GM19023 (cell line): ENCODE measurements around the gene HSPA12B.

Source experiments
- ATAC-seq: cut with Tn5 transposase; IDR thresholded peaks from one replicate; pipeline ENCODE4 v1.9.1; 2021; ENCODE audit warnings: mild to moderate bottlenecking, moderate library complexity; ENCODE audit not compliant: unreplicated experiment

The HSPA12B gene

GRCh38 chr20:3765171-3765882 lies 32.8 kb downstream of the HSPA12B start:
- no peak for ATAC-seq

DNA sequence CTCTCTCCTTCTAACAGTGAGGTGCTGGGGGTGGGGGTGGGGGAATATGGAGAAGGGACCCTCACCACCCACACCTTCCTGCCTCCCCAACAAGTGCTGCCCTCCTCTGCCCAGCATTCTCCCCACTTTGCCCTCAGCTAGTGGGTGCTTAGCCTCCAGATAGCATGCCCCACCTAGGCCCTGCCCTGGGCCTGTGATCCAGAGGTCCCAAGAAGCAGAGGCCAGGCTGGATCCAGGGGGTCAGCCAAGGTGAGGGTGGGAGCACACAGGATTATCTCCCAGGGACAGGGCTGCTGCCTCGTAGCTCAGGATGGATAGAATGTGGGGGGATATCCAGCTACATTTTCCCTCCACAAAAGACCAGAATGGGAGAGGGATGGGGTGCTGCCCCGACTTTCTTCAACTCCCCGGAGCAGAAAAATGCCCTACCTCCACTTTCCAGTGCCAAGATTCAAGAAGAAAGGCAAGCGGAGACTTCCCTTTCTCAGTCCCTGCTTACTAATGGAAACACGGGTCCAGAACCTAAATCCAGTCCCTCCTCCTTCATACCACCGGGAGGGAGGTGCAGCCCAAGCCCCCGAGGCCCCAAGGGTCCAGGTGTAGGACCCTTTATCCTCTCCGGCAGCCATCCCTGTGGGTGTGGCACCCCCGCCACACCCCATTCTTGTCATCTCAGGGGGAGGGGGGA lies 34.1 kb downstream of the HSPA12B start:
- no peak for ATAC-seq

DNA sequence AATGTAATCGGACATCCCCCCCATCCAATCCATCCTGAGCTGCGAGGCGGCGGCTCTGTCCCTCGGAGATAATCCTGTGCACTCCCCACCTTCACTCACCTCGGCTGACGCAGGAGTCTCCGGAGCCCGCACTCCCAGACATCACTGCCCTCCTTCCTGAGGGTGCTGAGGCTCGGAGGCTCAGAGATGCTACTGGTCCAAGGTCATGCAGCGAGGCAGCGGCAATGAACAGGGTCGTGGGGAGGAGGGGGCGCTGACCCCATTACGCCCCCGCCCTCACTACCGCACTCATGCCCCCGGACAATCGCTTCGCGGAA lies 34.6 kb downstream of the HSPA12B start:
- no peak for ATAC-seq

DNA sequence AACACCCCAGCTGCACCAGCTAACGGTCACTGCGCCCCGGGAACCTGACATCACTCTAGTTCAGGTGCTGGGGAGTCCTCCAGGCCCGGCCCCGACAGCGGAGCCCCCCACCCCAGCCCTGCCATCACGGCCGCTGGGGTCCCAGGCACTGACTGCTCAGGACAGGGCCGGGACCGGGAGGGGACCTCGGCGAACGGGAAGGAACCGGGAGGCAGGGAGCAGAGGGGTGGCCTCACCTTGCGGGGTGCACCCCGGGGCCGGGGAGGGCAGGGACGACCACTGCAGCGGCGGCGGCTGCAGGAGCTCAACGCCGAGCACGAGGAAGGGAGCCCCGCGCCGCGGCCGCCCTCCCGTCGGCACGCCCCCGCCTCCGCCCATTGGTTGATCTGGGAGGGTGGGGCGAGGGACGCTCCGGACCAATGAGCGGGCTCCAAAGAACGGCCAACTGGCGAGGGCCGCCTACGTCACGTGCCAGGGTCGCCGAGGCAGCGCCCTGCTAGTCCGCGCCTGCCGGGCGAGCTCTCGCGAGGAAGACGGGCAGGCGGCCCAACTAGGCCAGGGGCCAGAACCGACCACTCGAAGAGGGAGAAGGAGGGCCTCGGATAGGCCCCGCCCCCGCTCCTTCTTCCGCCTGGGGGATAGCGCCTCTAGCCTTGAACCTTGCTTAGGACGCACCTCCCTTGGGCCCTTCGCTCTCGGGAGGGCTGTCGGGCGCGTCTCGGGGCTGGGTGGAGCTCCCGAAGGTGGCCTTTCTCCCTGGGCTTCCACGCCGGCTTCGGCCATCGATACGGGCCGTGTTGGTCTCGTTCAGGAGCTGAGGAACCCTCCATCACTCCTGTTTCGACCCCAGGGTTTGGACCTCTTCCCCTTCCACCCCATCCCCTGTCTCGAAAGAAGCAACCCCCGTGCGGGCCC lies 35.2 kb downstream of the HSPA12B start, which contains the start of gene ADISSP:
Gene ADISSP, minus strand, starts transcription at position 327 of the 915 bp plus-strand sequence. CDS start 7,653 bp downstream, outside the sequence.
- peak; percentile 92 for ATAC-seq

DNA sequence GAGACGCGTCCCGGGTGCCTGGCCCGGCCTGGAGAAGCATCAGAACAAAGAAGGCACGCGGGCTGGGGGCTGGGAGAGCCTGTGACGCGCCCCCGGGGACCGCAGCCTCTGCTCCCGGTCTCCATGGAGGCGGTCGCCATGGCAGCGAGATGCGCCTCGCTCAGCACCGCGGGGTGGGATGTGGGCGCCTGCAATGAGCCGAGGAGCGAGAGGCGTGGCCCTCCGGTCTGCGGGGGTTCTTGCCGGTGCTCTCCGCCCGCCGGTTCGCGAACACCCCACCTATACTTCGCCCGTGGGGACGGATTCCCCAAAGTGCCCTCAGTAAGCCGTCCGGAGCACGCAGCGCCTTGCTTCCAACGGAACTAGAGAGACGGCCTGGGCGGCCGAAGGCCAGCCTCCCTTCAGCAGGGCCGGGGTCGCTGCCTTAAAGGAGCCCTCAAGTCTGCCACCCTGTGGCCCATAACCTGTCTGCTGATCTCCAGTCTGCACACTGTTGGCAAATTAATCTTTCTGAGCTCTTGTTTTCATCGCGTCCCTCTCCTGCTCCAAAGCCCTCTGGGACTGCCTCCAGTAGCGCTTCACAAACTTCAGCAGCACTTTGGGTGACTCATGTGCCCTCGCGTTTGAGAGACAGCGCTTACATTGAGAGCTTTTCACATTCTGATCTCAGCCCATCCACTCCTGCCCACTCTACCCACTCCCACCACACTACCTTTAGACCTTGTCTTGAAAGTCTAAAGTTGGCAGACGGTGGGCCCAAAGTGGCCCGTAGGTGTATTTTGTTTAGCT lies 36.1 kb downstream of the HSPA12B start:
- peak; percentile 35 for ATAC-seq

DNA sequence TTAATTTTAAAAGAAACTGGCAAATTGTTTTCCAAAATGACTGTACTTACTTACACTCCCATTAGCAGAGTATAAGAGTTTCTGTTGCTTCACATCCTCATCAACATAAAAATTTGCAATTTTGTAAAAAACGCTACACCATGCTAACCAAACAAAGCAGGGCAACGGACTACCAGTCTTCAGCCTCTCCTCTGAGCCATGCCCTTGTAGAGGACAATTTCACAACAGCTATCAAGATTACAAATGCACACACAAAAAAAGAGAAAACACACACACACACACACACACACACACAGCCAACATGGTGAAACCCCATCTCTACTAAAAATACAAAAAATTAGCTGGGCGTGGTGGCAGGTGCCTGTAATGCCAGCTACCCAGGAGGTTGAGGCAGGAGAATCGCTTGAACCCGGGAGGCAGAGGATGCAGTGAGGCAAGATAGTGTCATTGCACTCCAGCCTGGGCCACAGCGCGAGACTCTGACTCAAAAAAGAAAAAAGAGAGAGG lies 39.1 kb downstream of the HSPA12B start:
- no peak for ATAC-seq

DNA sequence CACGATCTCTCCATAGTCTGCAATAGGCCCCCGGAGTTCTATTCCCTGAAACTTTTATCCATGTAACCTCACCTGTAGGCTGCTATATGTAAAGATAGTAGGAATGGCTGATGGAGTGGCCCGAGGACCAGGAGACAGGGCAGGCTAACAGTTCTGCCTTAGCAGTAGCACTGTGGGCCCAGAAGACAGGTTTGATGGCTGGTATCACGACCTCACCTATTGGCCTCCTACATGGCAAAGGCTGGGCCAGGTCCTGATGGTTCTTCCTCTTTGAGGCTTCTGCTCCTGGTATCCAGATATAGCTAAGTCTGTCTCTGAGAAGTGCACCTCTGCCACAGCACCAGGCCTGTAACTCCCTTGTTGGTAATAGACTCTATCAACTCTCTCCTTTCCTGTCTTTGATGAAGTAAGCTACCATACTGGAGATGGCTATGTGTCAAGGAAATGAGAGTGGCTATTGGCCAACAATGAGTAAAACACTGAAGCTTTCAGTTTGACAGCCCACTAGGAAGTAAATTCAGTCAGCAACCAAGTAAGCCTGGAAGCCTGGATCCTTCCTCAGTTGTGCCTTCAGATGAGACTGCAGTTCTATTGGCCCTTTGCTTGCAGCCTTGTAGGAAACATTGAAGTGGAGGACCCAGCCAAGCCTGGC lies 43.1 kb downstream of the HSPA12B start:
- no peak for ATAC-seq

DNA sequence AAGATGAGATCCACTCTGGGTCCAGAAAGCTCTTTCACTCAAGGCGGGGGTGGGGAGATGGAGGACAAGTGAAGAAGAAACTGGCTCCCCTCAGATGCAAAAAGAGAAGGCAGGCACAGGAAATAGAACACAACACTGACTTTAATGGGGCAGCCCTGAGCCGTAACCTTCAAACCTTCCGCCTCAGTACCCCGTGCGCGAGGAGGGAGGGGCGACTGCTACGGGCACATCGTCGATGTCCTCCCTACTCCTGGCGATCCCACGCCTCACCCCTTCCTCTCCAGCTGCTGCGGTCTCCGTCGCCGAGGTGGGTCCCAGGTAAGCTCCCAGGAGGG lies 44.9 kb downstream of the HSPA12B start:
- ATAC-seq: no peak

- ATAC-seq: no peak
These were observed 45.5 kb downstream of the HSPA12B start for GRCh38 chr20:3777716-3778629.

GRCh38 chr20:3778976-3779375 lies 46.5 kb downstream of the HSPA12B start:
- ATAC-seq: no peak

- peak; percentile 60 for ATAC-seq
These were observed 48.8 kb downstream of the HSPA12B start, which contains the start of gene SPEF1 for GRCh38 chr20:3781153-3781910. Gene SPEF1, minus strand, starts transcription at chr20:3781448. Its CDS starts 161 bp downstream, at chr20:3781287.

- no peak for ATAC-seq
These were observed 50.1 kb downstream of the HSPA12B start for GRCh38 chr20:3782597-3782996.

DNA sequence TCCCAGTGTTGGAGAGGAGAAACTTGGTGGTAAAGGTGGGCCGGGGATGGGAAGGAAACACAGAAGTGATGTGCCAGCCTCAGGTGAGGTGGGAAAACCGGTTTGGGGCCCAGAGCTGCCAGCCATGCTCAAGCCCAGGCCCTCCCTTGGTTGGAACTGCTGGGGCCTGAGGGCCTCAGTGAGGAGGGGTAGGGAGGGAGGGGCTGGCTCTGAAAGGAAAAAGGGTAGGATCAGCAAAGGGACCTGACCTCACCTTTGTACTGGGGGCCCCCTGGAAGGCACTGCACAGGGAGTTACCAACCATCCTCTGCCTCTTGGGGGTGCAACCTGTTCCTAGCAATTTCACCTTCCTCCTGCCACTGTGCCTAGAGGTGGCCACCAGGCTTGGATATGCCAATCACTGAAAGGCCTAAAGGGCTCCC lies 50.6 kb downstream of the HSPA12B start:
- no peak for ATAC-seq

DNA sequence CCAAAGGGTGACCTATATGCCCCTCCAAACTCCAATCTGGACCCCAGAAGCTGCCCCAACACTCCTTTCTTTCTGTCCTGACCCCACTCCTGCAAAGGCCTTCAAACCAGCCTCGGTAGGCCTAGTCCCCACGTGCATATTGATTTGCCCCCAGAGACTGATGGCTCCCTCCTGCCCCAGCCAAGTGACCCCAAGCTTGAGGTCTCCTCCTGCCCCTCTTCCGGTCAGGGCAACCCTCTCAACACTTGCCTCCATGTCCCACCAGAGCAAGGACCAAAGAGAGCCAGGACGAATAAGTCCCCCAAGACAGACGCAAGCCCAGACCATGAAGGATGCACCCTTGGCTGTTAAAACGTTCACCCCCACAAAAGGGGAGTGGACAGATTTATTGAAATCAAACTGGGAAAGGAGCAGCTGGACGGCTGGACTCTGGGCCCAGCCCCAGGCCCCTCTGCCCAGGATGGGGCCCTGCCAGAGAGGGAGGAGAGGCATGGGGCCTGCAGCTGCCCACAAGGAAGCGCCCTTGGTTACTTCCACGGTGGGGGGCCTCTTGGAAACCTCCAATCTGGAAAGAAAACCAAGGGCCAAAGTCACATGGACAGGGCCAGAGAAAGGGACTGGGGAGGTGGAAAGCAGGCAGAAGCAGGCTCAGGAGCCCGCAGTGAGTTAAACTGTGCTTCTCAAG lies 51.2 kb downstream of the HSPA12B start:
- ATAC-seq: no peak

- ATAC-seq: no peak
These were observed 51.9 kb downstream of the HSPA12B start for GRCh38 chr20:3784216-3784853.

DNA sequence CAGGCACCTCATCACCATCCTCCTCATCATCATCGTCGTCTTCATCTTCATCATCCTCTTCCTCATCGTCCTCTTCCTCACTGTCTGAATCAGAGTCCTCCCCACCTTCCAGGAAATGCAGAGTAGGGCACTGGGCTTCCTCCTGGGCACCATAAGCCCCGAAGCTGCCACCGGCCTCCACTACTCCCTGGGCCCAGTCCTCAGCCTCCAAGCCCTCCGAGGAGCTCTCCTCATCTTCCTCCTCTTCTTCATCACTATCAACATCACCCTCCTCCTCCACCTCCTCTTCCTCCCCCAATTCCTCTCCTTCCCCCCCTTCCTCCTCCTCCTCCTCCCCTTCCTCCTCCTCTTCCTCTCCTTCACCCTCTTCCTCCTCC lies 52.4 kb downstream of the HSPA12B start:
- no peak for ATAC-seq
